Dermis blood vessel endothelial cell (primary cell): ENCODE data around the gene COL1A2. TPM values are rescaled to one million over a fixed set of nuclear protein-coding genes. Genes with fewer than 3 reads are reported as not detected.

Experiments
- DNase-seq: peaks from one replicate; pipeline ENCODE4 v3.0.0; 2010
- total RNA-seq: library from RNA; depleted of rRNA; stranded (reverse); fragments of >200 nt; gene quantifications from 2 replicates; pipeline ENCODE4 v1.2.3, GENCODE V29; 2014

Gene COL1A2
- 15.3 and 45.3 TPM in 2 replicates for total RNA-seq

DNA sequence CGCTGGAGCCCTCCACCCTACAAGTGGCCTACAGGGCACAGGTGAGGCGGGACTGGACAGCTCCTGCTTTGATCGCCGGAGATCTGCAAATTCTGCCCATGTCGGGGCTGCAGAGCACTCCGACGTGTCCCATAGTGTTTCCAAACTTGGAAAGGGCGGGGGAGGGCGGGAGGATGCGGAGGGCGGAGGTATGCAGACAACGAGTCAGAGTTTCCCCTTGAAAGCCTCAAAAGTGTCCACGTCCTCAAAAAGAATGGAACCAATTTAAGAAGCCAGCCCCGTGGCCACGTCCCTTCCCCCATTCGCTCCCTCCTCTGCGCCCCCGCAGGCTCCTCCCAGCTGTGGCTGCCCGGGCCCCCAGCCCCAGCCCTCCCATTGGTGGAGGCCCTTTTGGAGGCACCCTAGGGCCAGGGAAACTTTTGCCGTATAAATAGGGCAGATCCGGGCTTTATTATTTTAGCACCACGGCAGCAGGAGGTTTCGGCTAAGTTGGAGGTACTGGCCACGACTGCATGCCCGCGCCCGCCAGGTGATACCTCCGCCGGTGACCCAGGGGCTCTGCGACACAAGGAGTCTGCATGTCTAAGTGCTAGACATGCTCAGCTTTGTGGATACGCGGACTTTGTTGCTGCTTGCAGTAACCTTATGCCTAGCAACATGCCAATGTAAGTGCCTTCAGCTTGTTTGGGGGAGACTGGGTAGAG, at the start of gene COL1A2:
Gene COL1A2 (plus strand): TSS at position 459 of the 704 bp plus-strand sequence. CDS start 137 bp downstream, at position 596.
- peak; percentile 12 for DNase-seq

DNA sequence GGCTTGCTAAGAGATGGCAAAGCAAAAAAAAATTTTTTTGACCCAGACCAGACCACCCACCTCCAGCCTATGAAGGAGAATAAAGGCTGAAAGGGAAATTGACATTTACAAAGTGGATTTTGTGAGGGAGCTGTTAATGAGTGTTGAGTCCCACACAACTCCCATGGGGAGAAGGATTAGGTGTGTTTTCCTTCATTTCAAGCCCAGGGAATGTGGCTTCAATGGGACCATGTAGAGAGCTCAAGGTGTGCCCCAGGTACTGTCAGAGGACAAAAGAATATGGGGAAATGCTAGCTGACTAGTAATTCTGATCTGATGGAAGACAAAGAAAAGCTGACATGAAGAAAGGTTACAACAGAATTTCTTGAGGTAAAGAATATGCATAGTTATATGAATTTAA, 48.8 kb upstream of the COL1A2 start:
- no peak for DNase-seq

DNA sequence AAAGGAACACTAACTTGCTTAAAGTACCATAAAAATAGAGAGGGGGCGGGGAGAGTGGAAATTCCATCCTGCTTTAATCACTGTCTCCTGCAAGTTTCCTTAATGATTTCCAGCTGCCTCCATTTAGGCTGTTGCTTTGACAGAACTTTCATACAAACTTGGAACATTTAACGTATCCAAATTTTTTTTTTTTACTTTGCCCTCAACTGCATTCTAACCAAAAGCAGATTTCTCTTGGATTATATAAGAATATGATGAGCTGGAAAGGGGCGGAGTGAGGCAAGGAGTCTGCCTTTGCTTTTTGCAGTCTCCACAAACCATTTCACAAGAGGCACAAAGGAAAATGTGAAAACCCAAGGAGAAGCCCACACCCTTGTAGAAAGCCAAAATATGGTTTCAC, 46.6 kb upstream of the COL1A2 start:
- no peak for DNase-seq

DNA sequence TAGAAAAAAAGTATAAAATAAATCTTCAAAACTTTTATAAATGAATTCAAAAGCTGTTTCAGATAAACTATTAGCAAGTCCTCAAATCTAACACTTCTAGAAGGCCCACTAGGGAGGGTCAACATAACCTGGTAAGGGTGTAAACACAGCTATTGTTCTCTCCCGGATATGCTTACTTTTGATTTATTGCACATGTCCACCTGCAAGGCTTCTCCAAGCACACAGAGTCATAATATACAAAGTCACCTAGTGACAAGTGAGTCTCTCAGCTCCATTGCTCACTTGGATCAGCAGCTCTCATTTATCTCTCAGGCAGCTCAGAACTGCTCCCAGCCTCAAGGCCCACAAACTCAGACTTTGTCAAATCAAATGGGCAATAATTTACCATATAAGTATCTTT, 44.0 kb upstream of the COL1A2 start:
- no peak for DNase-seq

DNA sequence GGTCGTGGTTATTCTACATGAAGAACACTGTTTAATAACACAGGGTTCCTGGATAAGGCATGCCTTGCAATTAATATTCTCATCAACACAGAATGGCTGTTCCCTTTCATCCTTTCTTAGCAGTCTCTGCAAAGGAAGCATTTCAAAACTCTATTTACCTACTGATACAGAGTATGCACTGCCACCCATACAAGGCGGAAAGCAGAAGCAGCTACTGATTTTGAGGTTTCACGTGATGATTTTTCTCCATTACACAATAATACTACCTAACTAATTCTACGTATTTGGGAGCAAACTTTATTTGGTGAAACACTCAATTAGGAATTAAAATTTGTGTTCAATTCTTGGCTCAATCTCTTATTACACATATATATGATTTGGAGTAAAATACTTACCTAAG, 43.0 kb upstream of the COL1A2 start:
- DNase-seq: no peak

DNA sequence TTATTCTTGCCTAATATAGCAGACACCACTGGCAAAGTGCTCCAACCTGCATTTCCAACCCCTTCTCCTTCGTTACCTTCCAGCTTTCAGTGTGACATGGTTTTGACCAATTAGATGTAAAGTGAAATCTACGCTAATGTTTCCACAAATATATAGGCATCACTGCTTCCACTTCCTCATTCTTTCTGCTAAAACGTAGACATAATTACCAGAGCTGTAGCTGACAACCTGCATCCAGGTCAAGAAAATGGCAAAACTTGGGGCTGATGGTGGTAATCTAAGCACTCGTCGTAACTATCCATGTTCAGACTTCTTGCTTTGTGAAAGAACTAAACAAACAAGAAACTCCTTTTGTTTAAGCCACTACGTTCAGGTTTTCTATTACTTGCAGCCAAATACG, 41.8 kb upstream of the COL1A2 start:
- DNase-seq: no peak

DNA sequence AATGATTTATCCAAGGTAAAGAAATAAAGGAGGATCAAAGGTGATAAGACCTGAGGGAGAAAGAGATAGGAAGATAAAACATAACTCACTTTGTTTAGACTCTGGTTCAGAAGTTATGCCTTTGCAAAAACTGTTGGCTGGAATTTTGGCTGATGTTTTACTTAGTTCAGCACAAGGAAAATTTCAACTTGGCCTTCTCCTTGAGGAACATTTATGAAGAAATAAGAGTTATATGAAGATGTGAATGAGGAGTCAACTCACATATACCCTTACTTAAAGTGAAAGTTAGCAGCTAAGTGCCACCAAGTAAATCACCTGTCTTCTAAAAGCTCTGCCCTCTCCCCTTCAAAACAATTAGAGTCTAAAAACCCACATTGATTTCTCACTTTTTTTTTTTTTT, 39.7 kb upstream of the COL1A2 start:
- DNase-seq: no peak

DNA sequence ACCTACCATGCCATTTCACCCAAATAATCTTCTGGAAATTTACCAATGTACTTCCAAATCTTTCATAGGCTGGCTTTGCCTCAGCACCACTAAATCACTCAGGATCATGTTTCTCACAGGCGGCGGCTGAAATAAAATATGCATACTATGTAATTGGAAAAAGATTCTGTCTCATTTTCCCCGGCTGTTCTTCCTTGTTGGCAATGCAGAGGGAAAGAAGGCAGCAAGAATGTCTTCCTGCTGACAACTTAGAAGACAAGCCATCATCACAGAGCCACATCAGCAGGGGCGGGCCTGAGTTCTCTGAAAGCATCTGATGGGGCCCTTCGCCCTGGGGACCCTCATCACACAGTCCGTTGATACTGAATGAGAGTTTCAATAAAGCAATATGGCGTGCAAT, 39.2 kb upstream of the COL1A2 start:
- DNase-seq: no peak

DNA sequence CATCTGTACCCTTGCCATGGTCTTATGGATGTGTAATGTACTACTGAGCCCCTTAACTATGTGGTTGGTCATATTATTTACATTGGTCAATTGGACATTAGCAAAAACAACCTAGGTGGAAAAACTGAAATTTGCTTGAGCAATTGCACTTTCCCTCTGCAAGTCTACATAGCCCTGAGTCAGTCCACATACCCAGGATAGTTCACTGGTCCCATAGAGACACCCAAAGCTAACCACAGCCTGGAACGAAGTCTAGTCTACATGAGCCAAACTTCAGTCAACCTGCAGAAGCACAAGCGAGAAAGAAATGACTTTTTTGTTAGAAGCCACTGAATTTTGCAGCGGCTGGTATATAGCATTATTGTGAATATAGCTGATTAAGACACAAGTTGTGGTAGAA, 37.6 kb upstream of the COL1A2 start:
- no peak for DNase-seq

DNA sequence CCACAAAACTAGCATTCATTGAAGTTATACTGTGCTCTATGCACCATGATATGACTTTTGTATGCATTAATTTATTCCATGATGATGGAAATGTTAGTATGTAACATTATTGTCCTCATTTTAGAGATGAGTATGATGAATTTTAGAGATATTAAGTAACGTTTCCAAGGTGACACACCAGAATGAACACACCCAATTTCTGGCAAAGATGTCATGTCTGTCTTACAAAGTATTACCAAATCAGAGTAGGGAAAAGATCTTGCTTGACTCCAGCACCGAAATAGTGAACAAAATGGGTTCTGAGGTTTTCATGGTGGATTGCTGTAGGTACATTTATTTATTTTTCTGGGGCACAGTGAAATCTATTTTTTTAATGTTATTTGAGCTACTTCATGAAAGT, 33.8 kb upstream of the COL1A2 start:
- DNase-seq: no peak

DNA sequence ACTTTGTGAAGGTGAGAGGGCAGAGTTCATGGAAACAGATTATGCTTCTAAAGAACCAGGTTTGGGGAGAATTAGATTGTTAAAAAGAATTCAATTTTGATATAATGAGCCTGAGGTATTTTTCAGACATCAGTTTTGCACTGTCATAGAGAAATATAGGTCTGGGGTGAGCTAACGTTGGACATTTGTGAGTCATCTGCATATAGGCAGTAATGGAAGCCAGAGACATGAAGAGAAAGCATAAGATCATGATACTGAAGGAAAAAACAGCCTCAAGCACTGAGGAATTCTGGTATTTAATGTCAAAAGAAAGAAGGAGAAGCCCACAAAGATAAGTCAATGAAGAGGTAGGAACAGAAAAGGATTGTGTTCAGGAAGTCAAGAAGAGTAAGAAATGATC, 32.4 kb upstream of the COL1A2 start:
- DNase-seq: no peak

DNA sequence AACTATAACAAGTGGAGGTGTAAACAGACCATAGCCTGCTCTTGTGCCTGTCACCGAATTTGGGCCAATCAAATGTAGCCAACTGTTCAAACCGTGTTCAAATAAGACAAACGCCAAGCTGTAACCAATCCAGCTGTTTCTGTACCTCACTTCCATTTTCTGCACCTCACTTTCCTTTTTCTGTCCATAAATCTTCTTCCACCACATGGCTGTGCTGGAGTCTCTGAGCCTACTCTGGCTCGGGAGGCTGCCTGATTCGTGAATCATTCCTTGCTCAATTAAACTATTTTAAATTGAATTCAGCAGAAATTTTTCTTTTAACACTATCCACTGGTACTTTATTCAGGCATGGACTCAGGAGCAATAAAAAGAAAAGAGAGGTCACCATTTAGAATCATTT, 29.9 kb upstream of the COL1A2 start:
- DNase-seq: no peak

DNA sequence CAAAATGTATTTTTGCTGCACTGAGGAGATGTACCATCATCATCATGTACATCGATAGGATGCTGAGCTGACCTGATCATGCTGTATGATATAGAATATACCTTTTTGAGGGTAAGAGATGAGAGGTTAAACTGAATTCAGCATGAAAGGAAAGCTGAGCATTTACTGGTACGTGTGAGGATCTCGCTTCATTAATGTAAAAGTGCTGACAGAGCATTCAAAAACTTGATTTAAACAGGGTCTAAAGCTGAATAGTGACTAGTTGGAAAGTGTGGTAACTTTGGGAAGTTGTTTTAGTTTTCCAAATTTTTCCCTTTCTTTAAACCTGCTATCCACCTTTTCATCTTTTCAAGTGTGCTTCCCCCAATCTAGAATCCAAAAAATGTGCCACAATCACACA, 28.5 kb upstream of the COL1A2 start:
- DNase-seq: no peak

DNA sequence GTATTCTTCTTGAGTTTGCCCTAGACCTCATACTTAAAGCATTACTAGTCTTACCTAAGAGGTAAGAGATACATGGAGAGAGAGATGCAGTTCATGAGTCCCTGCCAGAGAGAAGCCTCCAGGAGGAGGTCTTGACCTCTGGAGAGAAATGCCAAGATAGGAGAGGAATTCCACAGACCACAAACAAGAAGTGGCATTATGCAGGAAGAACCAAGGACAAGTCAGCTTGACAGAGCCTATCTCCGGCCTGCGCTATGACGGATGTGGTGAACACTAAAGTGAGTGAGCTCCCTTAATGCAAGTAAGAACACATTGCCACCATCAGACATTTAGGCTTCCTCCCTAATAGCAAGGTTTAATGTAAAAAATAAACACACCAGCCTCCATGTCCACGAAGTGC, 27.9 kb upstream of the COL1A2 start:
- DNase-seq: no peak

DNA sequence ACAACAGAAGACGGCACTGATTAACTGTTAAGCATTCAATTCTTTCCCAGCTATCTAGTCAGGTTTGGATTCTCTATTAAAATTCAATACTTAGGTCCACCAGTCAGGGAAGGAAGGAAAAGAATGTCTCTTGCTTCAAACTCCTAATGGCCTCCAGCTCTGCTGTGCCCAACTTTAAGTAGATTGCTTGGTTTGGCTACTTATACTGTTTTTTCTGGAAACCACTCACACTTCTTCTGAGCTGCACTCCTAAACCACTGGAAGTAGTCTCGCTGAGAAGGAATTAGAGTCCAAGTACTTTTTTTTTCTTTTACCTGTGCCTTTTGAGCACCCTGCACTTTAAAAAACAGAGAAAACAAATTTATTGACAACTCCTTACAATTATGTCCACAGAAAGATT, 26.7 kb upstream of the COL1A2 start:
- peak; percentile 25 for DNase-seq

DNA sequence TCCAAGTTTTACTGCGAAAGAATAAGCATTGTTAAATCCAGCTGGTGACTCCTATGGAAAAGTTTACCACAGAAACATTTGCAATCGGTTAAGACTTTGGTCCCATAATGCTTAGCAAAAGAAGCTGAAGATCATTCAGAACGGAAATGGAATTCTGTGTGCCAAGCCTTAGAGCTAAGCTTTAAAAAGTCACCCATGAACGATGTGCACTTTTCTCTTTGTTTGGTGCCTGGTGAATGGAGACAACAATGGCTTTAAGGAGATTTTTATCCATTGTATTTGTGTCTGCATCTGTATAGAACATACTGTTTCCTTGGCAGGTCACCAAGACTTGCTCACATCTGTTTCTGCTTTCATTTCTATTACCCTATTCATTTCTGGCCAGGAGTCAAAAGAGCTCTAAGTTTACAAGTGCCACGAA, 26.3 kb upstream of the COL1A2 start:
- DNase-seq: peak; percentile 86

DNA sequence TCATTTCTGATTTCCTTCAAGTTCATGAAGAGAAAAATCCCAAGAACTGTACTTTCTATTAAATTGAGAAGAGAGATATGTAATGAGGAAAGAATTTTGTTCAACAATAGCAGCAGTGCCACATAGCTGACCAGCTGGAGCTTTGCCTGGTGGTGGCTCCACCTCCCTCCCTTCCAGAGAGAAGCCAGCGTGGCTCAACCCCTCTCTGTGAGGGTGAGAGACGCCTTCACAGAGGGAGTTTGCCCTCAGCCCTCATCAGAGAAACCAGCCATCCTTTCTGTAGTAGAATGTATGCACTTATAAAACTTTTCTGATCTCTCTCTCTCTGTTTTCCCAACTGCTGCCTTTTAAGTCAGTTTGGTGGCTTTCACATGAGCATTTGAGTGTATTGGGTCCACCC, 20.5 kb upstream of the COL1A2 start:
- peak; percentile 67 for DNase-seq

DNA sequence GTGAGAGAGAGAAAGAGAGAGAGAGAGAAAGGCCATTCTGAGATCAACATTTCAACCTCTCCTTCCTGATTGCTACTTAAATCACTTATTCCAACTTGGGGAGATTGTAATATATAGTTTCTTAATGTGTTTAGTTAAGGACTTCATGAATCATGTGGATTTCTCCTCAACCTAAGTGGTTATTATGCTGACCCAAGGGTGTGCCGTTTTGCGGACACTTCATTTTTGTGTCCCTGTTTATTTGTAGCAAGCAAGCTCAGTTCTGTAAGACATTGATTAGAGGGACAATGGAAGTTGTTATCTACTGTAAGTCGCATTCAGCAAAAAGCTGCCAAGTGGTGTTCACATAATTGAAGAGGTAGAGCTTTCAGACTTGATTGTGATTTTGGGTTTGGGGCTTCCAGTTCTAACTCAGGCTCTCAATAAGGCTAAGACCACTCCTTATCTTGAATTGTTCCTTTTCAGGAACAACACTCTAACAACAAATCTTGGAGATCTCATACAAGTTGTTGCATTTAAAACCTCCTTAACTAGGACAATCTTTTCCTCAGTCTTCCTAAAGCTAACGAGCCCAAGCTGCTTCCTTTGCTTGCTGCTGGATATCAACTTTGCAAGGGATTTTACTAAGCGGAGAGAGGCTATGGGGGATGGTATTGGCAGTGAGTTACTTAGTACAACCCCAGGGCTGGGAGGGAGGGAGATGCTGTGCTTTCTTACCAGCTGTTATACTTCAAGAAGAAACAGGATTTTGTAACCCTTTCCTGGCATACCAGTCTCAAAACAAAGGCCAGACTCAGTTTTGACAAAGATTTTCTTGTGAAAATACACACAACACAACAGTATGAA, 19.8 kb upstream of the COL1A2 start:
- DNase-seq: peak; percentile 10

DNA sequence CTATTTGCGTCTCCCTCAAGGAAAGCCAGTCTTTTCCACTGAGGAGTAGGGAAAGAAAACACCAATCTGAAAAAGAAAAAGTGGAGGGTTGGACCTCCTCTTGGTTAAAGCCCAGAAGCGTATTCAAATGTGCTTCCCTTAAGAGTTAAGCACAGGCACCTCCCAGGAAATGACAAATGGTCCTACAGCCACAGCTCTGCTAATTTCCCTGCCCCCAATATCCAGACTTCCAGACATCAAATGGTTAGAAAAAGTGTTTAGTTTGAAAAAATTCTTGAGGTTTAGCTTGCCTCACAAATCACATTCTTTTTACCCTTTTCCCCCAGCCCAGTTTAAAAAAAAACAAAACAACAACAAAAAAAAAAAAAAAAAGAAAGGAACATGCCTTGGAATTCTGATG, 19.0 kb upstream of the COL1A2 start:
- DNase-seq: peak; percentile 37

DNA sequence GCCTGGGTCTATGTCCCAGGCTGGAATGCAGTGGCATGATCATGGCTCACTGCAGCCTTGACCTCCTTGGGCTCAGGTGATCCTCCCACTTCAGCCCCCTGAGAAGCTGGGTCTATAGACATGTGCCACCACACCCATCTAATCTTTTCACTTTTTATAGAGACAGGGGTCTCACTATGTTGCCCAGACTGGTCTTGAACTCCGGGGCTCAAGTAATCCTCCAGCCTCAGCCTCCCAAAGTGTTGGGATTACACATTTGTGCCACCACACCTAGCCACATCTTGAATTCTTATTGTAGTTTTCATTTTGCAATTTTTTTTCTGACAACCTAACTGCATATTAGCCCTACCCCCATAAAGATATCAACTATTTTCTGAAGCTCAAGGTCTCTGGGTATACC, 18.4 kb upstream of the COL1A2 start:
- no peak for DNase-seq

DNA sequence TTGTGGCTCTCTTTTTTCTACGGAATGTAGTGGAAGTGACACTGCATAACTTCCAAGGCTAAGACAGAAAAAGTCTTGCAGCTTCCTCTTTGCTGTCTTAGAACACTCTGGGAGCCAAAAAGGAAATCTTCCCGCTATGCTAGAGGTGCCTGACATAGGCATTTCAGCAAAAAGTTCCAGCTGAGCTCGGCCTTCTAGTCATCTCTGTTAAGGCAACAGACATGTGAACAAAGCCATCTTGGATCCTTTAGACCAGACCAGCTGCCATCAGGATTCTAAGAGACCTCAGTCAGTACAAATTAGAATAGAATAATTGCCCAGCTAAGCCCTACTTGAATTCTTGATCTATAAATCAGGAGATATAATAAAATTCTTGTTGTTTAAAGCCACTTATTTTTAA, 16.3 kb upstream of the COL1A2 start:
- DNase-seq: no peak

DNA sequence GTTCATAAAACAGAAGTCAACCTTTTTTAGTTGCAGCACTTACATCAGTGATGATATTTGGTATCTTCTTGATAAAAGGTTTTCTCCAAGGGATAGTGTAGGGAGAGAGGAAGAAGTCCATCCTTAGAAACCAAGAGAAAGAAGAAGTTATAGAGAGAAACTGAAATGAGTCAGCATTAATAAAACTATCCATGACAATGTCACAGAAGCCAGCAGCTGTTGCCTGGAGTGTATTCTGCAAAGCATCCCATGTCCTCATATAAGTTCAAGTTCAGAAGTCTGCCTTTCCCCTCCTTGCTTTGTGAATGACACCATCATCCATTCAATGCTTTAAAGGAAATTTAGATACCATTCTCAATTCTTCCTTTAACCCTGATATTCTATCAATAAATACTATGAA, 14.4 kb upstream of the COL1A2 start:
- no peak for DNase-seq

DNA sequence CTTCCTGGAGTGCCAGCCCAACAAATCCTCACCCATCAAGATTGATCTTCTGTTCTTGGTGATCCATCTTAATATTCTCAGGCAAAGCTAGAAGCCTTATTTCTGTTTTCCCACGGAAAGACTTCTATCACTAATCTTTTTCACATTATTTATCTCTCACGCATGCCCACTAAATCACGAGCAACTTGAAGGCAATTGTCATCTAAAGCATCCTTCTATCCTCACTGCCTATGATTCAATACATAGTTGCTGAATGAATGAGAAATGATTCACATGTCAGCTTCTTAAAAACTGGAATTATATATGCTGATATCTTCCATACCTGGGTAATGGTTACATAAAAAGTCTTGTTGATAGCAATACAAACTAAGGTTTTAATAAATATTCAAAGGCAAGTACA, 12.6 kb upstream of the COL1A2 start:
- DNase-seq: no peak

DNA sequence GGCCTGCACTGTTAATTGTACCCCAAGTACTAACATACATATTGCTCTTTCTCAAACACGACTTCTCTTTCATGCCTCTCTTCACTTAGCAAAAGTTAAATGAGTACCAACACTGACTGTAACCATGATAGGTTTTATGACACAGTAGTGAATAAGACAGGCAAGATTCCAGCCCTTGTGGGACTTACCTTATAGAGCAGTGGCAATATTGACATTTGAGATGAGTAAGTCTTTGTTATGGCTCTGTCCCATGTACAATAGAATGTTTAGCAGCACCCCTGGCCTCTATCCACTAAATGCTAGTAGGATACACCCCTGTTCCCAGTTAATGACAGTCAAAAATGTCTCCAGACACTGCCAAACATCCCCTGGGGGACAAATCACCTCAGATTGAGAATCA, 11.9 kb upstream of the COL1A2 start:
- no peak for DNase-seq
